CD4-positive, alpha-beta T cell treated with Interleukin-15 for 1 hour (primary cell): ENCODE results near the gene SYAP1.
"Not testable (repeated sequence)": the region's sequence is repeated elsewhere in the genome, so short reads cannot be mapped to it uniquely, and the experiment has no call there.

ENCODE experiments used
- DNase-seq: peaks from one replicate; pipeline ENCODE4 v3.0.0-alpha.2; 2020

The SYAP1 gene, protein sequence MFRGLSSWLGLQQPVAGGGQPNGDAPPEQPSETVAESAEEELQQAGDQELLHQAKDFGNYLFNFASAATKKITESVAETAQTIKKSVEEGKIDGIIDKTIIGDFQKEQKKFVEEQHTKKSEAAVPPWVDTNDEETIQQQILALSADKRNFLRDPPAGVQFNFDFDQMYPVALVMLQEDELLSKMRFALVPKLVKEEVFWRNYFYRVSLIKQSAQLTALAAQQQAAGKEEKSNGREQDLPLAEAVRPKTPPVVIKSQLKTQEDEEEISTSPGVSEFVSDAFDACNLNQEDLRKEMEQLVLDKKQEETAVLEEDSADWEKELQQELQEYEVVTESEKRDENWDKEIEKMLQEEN

DNA sequence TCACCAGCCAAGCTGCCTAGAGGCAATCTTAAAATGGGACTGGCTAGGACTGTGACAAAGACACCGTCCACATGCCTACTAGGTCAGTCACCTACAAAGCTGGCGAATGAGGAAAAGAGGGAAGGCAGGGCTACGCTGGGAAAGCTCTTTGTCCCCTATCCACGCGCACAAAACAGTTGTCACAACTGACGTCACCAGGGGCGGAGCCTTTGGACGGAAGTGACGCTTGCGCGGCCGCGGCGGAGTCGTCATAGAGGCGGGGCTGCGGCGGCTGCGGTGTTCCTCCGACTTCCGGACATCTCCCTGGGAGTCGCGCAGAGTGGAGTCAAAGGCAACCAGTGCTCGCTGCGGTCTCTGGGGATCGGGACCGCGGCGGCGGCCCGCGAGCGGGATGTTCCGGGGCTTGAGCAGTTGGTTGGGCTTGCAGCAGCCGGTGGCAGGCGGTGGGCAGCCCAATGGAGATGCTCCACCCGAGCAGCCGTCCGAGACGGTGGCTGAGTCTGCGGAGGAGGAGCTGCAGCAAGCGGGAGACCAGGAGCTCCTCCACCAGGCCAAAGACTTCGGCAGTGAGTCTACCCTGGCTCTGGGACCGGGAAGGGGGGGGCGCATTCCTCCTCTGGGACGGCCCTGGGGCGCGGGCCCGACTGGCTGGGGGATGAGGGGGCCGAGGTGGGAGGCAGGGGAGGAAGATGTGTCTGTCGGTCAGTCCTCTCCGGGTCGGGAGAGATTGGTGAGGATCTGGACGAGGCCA, at the start of gene SYAP1:
Gene SYAP1 (plus strand): TSS at position 279 of the 751 bp plus-strand sequence. CDS start 113 bp downstream, at position 392.
- peak; percentile 95 for DNase-seq

DNA sequence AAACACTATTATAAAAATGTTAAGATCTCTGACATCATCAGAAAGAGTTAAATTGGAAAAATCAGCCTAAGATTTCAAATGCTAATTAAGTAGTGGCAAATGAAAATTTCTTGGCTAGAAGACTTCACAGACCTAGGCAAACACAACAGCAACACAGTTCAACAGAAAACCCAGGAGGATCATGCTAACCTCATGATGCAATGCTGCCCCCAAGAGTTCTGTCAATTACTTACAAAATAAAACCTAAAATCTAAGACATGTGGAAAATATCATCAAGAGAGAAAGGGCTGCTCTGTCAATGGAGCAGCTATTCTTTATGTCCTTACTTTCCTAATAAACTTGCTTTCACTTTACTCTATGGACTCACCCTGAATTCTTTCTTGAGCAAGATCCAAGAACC, 48.4 kb upstream of the SYAP1 start:
- DNase-seq: no peak

DNA sequence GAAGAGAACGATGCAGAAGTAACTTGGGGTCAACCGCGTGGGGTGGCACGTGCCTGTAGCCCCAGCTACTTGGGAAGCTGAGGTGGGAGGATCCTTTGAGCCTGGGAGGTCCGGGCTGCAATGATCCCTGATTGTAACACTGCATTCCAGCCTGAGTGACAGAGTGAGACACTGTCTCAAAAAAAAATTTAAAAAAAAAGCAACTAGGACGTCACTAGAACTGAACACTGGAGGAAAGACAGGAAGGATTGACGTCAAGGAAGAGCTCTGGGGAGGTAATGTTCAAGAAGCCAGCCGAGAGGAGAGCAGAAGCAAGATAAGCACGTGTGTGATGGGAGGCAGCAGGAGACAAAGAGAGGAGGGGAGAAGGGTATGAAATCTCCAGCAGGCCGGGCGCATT, 40.7 kb upstream of the SYAP1 start:
- DNase-seq: no peak

DNA sequence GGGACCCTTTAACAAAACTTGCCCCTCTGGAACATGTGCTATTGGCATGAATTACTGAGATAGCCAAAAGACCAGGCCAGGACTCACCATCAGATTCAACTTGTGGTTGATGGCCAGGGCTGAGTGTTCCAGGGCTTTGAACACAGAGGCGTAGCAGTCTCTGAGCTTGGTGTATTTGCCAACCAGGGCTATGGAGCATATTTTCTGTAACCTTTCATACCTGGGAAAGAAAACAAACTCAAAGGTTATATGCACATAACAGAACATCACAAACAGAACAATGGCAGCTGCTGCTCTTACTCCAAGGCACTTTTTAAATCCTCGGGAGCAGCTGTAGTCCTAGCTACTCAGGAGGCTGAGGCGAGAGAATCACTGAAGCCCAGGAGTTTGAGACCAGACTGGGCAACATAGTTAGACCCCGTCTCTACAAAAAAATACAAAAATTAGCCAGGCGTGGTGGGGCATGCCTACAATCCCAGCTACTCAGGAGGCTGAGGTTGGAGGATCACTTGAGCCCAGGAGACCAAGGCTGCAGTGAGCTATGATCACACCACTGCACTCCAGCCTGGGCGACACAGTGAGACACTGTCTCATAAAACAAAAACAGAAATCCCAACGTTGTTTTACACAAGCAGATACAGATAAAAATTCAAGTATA, 36.3 kb upstream of the SYAP1 start:
- DNase-seq: no peak

DNA sequence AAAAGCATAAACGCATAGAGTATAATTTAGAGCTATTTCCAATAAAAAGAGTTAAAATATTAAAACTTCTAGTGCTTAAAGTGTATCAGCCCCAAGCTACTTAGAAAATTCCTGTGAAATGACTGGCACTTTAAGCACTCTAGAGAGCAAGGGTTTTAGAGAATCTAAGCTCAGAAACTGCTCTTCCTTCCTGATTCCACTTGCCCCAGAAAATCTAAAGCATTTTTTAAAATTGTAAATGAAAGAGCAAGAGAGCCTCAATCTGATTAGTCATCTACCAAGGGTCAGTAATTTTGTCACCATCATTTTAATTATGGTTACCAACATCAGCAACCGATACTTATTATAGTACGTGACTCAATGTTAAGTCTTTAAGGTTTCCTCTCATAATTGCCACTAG, 31.9 kb upstream of the SYAP1 start:
- no peak for DNase-seq

DNA sequence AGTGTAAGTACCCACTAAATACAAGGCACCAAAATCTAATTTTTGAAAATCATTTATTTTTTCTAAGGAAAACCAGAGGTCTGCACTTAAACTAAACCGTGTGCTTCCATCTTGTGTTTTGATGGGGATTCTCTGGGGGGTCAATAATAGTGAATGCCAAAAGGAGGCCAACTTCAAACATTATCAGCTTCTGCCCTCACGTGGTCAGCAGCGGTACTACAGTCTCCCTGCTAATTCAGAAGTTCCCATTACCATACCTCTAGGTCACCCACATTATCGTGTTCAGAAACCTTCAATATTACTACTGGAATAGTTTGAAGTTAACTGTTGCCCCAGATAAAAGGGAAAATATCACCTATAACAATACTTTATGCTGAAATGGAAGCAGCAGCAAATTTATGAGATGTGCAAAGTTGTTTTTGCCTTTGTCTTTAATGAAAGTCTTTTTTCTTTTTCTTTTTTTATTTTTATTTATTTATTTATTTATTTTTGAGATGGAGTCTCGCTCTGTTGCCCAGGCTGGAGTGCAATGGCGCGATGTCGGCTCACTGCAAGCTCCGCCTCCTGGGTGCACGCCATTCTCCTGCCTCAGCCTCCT, 24.2 kb upstream of the SYAP1 start:
- DNase-seq: peak; percentile 45

DNA sequence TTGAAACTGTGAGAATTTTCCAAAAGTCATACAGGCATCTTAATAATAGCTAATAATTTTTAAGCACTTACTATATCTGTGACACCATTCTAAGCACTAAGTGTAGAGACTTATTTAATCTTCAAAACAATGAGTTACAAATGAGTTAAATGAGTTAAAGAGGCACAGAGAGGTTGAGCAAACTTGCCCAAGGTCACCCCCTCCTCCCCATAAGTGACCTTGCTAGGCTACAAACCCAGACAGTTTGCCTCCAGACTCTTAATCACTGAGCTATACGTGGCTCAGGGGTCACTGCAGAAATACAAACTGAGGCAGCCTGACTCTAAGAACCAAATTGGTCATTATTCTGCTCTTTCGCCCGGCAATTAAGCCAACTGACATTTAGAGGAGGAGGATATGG, 22.5 kb upstream of the SYAP1 start:
- no peak for DNase-seq

DNA sequence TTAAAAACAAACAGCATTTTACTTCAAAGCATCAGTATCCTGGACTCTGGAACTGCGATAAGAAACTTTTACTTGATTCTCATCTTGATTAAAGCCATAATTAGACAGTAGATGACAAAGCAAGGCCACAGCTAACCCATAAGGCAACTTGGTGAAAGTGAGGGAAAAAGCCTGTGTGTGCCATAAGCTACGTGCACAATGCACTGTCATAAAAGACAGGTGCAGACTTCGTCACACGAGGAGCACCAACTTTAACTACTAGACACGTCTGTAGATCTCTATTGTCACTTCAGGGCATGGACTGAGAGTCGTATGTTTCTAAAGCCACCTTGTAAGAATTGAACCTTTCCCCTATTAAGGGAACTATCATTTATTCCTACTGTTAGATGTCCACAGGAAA, 20.0 kb upstream of the SYAP1 start:
- DNase-seq: no peak

DNA sequence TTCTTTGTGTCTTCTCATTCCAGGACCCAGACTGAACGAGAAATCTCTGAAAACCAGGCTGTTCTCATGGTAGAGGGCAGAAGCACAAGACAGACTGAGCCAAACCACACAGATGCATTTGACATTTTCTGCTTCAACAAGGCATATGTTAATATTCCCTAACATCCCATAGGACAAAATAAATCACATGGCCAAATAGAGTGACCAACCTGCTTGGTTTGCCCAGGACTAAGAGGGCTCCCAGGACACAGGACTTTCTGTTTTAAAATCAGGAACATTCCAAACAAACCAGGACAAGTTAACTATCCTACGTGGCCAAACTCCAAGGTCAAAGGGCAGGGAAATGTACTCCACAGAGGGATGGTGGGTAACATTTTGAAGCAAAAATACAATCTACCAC, 18.7 kb upstream of the SYAP1 start:
- DNase-seq: no peak

DNA sequence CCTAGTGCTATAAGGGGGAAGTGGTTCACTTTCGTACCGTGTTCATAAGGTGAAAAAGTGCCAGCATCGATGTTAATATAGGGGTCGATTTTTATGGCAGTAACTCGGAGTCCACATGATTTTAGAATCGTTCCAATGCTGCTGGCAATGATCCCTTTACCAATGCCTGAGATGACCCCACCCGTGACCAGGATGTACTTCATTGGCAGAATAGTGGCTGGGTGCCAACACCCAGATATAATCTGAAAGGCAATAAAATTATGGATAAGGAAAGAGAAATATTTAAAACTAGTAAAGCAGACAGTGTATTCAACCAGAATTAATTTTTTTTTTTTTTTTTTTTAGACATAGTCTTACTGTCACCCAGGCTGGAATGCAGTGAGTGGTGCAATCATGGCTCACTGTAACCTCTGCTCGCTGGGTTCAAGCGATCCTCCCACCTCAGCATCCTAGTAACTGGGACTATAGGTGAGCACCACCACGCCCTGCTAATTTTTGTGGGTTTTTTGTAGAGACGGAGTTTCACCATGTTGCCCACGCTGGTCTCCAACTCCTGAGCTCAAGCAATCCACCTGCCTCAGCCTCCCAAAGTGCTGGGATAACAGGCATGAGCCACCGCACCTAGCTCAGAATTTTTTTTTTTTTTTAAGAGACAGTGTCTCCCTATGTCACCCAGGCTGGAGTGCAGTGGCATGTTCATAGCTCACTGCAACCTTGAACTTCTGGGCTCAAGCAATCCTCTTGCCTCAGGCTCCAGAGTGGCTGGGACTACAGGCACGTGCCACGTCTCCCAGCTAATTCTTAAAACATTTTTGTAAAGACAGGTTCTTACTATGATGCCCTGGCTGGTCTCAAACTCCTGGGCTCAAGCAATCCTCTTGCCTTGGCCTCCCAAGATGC, 16.5 kb upstream of the SYAP1 start:
- no peak for DNase-seq

DNA sequence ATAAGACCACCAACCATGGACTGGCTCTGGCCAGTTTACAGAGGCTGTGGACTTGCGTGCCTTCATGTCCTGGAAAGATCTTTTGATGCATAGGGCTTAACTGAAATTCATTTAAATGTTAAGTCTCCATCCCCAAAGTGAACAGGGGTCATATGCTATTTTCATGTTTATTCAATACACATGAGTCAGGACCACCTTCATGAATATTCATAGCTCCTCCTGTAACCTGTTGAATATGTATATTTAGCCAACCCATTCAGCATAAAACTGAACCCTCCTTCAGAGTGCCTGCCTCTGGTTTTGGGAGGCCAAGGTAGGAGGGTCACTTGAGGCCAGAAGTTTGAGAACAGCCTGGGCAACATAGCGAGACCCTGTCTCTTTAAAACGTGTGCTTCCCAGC, 14.0 kb upstream of the SYAP1 start:
- no peak for DNase-seq

DNA sequence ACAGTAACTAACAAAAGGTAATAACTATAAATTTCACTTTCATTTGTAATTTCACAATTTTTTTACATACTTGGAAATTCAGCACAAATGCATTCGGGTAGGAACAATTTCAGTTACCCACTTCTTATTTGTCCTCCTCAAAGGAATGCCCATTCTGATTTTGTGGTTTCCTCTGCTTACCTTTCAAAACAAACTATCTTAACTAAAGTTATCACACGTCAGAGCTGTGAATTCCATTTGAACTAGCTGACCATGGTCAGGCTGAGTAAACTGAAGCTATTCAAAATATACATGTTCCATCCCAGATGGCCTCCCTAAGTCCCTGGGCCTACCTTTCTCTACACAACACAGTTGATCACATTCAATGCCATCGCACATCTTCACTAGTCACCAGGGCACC, 11.4 kb upstream of the SYAP1 start:
- no peak for DNase-seq

DNA sequence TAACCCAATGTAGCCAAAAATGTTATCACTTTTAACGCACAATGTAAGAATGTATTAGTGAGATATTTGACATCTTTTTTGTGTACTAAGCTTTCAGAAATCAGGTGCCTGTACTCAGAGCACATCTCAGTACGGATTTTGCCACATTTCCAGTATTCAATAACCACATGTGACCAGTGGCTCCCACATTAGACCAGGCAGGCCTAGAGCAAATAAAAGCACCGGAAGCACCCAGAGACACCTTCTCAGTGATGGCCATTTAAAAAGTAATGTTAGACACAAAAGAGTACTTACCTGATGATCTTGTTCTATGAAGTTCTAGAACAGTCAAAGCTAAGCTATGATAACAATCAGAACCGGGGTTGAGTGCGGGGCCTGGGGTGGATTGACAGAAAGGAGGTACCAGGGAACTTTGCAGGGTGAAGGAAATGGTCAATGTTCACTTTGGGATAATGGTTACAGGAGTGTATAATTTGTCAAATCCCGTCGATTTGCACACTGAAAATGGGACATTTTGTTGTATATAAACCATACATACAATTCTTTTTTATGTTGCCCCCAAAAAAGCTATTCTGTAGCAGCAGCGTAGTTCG, 8.1 kb upstream of the SYAP1 start:
- no peak for DNase-seq

DNA sequence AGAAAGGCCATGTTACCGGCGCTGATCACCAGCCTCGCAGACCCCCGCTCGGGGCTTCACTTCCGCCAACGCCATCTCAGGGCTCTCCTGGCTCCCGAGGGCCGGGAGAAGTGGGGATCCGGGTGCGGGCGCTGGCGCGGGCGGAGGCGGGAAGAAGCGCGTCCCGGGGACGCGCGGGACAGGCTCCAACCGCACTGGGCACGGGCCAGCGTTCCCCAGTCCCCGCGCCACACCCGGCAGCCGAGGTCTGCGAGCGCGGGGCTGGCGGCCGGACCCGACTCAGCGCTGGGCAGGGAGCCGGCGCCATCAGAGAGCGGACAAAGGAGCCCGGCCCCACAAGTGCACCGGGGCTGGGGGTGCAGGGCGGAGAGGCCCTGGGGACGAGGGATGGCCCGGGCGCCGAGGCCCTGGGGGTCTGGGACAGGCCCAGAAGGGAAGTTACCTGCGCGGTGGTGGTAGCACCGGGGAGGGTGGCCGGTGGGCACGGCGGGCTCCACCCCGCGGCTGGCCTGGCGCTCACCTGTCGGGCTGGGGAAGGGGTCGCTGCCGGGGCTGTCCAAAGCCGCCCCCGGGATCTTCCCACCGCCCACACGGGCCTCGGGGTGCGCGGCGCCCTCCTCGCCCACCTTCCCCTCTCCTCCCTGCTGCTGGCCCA, 7.4 kb upstream of the SYAP1 start:
- no peak for DNase-seq

DNA sequence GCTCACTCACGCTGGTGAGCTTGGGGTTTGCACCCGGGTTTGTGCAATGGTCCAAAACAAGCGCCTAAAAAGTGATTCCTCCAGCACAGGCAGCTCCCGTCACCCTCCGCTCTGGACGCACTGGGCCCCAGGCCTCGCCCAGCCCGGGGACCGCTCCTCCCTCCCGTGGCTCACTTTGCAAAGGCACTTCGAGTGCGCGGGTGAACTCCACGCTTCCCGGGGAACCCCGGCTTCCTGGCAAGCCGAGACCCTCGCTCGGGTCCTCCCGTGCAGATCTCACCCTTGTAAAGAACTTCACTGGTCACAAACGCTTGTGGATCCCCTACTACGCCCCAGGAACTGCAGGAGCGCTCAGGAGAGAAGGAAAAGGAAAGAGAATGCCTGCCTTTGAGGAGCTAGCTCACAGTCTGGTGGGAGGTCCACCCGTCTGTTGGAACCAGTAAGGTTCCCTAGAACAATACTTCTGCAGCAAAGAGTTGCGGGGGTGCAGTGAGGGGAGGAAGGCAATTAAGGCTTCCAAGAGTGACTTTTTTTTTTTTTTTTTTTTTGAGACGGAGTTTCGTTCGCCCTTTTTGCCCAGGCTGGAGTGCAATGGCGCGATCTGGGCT, 6.8 kb upstream of the SYAP1 start, which contains the start of gene CTPS2:
Gene CTPS2 (minus strand): TSS at position 122 of the 608 bp plus-strand sequence. CDS start 9,767 bp downstream, outside the sequence.
- peak; percentile 42 for DNase-seq

DNA sequence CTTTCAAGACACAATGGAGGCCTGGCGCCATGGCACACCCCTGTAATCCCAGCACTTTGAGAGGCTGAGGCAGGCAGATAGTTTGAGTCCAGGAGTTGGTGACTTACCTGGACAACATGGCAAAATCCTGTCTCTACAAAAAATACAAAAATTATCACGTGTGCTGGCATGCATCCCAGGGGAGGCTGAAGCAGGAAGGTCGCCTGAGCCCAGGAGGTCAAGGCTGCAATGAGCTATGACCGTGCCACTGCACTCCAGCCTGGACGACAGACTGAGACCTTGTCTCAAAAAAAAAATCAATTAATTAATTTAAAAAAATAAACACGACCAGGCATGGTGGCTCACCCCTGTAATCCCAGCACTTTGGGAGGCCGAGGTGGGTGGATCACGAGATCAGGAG, 4.9 kb upstream of the SYAP1 start:
- DNase-seq: no peak

DNA sequence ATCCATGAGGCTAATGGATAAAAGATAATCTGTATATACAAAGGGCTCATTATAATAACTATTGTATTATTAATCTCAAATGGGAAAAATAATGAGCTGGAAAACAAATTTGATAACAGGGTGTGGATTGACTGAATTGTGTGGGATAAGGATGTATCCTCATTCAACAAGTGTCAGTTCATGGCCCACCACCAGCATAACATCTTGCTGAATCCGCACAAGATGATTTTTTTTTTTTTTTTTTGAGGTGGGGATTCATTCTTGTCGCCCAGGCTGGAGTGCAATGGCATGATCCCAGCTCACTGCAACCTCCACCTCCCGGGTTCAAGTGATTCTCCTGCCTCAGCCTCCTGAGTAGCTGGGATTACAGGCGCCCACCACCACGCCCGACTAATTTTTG, 3.8 kb upstream of the SYAP1 start:
- not testable (repeated sequence) for DNase-seq

DNA sequence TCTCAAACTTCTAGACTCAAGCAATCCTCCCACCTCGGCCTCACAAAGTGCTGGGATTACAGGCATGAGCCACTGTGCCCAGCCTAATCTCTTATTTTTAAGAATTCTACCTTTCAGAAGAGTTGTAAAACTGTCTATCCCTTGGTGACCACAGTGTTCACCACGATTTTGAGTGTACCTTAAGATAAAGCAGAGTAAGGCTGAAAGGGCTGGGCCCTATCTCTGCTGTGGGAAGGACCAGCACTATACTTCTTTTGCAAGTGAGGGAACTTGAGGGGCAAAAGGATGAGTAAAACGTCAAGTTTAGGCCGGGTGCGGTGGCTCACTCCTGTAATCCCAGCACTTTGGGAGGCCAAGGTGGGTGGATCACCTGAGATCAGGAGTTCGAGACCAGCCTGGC, 3.0 kb upstream of the SYAP1 start:
- DNase-seq: not testable (repeated sequence)

DNA sequence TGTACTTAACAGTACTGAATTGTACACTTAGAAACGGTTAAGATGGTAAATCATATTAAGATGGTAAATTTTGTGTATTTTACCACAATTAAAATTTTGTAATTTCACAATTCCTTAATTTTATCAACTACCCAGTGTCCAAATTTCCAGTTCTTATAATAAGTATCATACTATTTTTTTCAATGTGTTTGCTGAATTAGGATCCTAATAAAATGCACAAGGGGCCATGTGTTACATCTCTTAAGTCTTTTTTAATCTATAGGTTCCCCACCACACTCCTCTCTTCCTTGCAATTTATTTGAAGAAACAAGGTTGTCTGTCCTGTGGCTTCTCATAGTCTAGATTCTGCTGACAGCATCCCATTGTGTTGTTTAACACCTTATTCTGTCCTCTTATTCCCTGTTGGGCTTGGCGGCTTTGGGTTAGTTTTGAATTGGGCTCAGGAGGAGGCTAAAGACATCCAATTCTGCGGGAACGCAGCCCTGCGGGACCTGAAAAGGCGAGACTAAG, 533 bp upstream of the SYAP1 start:
- no peak for DNase-seq

DNA sequence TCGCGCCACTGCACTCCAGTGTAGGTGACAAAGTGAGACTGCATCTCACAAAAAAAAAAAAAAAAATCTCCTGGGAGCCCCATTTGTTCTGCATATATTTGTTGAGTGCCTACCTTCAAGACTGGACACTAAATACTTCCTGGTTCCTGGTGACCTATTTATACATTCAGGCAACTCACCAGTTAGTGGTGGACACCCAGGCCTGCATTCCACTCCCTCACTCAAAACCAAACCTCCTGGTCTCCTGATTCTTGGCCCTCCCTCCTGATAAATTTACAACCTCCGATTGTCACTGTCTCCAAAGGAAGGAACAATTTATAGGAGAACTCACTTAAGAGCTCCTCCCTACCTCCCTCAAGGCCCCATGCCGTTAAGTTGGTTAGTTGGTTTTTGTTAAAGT, 3.1 kb downstream of the SYAP1 start:
- no peak for DNase-seq

DNA sequence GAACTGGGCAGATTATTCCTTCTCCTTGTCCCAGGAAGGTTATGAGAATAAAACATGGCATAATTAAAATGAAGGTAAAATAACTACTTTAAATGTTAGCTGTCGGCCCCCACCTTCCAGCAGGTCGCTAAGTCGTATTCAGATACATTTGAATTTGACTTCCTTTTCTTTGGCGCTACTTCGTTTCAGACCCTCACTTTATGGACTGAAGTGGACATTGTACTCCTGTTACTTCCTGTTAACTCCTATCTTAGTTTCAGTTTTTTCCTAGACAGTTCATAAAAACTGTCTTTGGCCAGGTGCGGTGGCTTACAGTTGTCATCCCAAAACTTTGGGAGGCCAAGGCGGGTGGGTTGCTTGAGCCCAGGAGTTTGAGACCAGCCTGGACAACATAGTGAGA, 5.7 kb downstream of the SYAP1 start:
- DNase-seq: no peak
